Sigmoid colon (tissue), 4 donors: ENCODE results near the gene NUP98.

Experiments used
- EP300 ChIP-seq, 4 donors: sonication (generic); formaldehyde crosslinking; IDR thresholded peaks; one replicate each; pipeline ENCODE4 v1.6.1; 2017; ENCODE audit warnings: antibody characterized with exemption in 4 of 4
- POLR2A ChIP-seq, 2 donors: fragments of 450-650 bp; IDR thresholded peaks; one replicate each; pipeline ENCODE4 v1.6.1; 2016; ENCODE audit warnings: antibody characterized with exemption in 2 of 2, mild to moderate bottlenecking in 2 of 2, moderate library complexity in 2 of 2
- TF ChIP-seq, protein P1 (sequence below), 4 experiments: fragments of 450-650 bp in 3 of 4; fragments of 200-600 bp in 1 of 4; IDR thresholded peaks; one replicate each; pipeline ENCODE4 v1.5.1; 2016 to 2019; ENCODE audit warnings: antibody characterized with exemption in 4 of 4, mild to moderate bottlenecking in 3 of 4, moderate library complexity in 2 of 4

GRCh38 chr11:3738241-3738640, 59.1 kb downstream of the NUP98 start:
- TF ChIP-seq, protein P1, sequence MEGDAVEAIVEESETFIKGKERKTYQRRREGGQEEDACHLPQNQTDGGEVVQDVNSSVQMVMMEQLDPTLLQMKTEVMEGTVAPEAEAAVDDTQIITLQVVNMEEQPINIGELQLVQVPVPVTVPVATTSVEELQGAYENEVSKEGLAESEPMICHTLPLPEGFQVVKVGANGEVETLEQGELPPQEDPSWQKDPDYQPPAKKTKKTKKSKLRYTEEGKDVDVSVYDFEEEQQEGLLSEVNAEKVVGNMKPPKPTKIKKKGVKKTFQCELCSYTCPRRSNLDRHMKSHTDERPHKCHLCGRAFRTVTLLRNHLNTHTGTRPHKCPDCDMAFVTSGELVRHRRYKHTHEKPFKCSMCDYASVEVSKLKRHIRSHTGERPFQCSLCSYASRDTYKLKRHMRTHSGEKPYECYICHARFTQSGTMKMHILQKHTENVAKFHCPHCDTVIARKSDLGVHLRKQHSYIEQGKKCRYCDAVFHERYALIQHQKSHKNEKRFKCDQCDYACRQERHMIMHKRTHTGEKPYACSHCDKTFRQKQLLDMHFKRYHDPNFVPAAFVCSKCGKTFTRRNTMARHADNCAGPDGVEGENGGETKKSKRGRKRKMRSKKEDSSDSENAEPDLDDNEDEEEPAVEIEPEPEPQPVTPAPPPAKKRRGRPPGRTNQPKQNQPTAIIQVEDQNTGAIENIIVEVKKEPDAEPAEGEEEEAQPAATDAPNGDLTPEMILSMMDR (IDR thresholded peaks at IDR 0.05) = no peak
- TF ChIP-seq POLR2A (IDR thresholded peaks at IDR 0.05) (no peak), EP300 (IDR thresholded peaks at IDR 0.05) (no peak)
